Thoracic aorta (tissue), 2 donors: ENCODE results near the gene THAP5. TPM values are rescaled to one million over a fixed set of nuclear protein-coding genes. Genes with fewer than 3 reads are reported as not detected.
"Not testable (repeated sequence)": the region's sequence is repeated elsewhere in the genome, so short reads cannot be mapped to it uniquely, and the experiment has no call there.

ENCODE experiments used
- ATAC-seq: fragments of 150-250 bp; one replicate; pipeline ENCODE4 v1.8.0; 2017; ENCODE audit warnings: low read depth; ENCODE audit not compliant: insufficient number of reproducible peaks, low FRiP score
- DNase-seq: peaks from one replicate; pipeline ENCODE4 v3.0.0-alpha.2; 2020; ENCODE audit warnings: low spot score
- H3K27ac ChIP-seq, 2 donors: fragments of 200-600 bp; sonication (generic); 1 replicate in 1 of 2; 2 replicates in 1 of 2; pipeline ENCODE4 v1.5.1; 2016; ENCODE audit warnings: mild to moderate bottlenecking in 2 of 2, moderate library complexity in 2 of 2
- H3K27me3 ChIP-seq: fragments of 200-600 bp; sonication (generic); replicated peaks from 2 replicates; pipeline ENCODE4 v1.6.0; 2016; ENCODE audit warnings: mild to moderate bottlenecking; ENCODE audit not compliant: insufficient read depth
- H3K36me3 ChIP-seq: fragments of 200-600 bp; sonication (generic); one replicate; pipeline ENCODE4 v1.5.1; 2016
- H3K4me1 ChIP-seq, 2 donors: fragments of 200-600 bp; sonication (generic); 1 replicate in 1 of 2; 2 replicates in 1 of 2; pipeline versions ENCODE4 v1.5.1 to v1.6.0; 2016; ENCODE audit warnings: low read depth in 2 of 2, mild to moderate bottlenecking in 1 of 2; ENCODE audit not compliant: control insufficient read depth in 1 of 2
- H3K4me3 ChIP-seq: fragments of 200-600 bp; sonication (generic); 2 replicates; pipeline ENCODE4 v1.5.1; 2016; ENCODE audit warnings: mild to moderate bottlenecking
- H3K9me3 ChIP-seq: fragments of 200-600 bp; sonication (generic); 2 replicates; pipeline ENCODE4 v1.5.1; 2016
- CTCF ChIP-seq: fragments of 200-600 bp; sonication (generic); IDR thresholded peaks from one replicate; pipeline ENCODE4 v1.5.1; 2019; ENCODE audit warnings: antibody characterized with exemption
- total RNA-seq, 2 donors: library from RNA; depleted of rRNA; stranded (reverse); fragments of >200 nt; gene quantifications; one replicate each; pipeline versions ENCODE4 v1.1.0 to v1.2.3, GENCODE V29; 2016

The THAP5 gene
- total RNA-seq, 2 donors from 2014 or later = 17.7 to 40.8 TPM

- no peaks in the 10 kb centered on the region for H3K36me3 ChIP-seq
- H3K27ac ChIP-seq = no peak overlapping the region
- H3K4me3 ChIP-seq = no peak overlapping the region
- H3K9me3 ChIP-seq = no peaks in the 10 kb centered on the region
- H3K27me3 ChIP-seq = no peaks in the 10 kb centered on the region
- H3K4me1 ChIP-seq = no peaks in the 10 kb centered on the region
- no peak for DNase-seq
- no peak for TF ChIP-seq CTCF
- no peak for ATAC-seq
These were observed 28.0 kb downstream of the THAP5 start for GRCh38 chr7:108541478-108541877.

DNA sequence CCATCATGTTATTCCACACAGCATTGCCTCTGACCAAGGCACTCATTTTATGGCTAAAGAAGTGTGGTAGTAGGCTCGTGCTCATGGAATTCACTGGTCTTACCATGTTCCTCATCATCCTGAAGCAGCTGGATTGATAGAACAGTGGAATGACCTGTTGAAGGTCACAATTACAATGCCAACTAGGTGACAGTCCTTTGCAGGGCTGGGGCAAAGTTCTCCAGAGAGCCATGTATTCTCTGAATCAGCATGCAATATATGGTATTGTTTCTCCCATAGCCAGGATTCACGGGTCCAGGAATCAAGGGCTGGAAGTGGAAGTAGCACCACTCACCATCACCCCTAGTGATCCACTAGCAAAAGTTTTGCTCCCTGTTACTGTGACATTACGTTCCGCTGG, 30.8 kb downstream of the THAP5 start:
- not testable (repeated sequence) for H3K4me3 ChIP-seq, H3K27ac ChIP-seq, H3K27me3 ChIP-seq, H3K4me1 ChIP-seq, H3K36me3 ChIP-seq, DNase-seq, ATAC-seq, H3K9me3 ChIP-seq

DNA sequence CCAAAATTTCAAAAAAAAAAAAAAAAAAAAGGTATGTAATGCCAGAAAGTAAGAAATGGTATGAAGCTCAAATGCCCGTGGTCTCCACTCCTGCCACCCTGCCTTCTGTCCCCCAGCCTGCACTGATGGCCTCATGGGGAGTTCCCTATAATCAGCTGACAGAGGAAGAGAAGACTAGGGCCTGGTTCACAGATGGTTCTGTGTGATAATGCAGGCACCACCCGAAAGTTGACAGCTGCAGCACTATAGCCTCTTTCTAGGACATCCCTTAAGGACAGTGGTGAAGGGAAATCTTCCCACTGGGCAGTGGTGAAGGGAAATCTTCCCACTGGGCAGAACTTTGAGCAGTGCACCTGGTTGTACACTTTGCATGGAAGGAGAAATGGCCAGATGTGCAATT, 31.3 kb downstream of the THAP5 start:
- not testable (repeated sequence) for H3K27ac ChIP-seq, H3K9me3 ChIP-seq, H3K27me3 ChIP-seq, ATAC-seq, H3K36me3 ChIP-seq, H3K4me1 ChIP-seq, DNase-seq, H3K4me3 ChIP-seq

DNA sequence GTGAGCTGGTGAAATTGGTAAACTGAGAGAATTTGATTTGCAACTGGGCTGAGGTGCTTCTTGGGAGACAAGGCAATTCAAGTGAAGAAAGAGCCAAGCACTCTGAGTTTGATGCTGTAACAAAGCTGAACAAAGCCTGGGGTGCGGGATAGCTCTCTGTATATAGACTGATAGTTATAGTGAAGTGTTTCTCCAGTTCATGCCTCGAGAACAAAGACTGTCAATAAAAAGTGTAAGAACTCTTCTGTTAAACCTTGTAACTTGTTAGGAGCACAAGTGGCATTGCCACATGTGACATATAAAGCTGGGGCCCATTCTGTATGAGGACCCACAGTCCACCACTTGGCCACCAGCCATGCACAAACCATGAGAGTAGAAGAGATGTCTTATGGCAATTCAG, 32.3 kb downstream of the THAP5 start:
- Histone ChIP-seq H3K27me3 (no peaks in the 10 kb centered on the region), H3K4me1 (no peaks in the 10 kb centered on the region), H3K36me3 (no peaks in the 10 kb centered on the region), H3K4me3 (no peak overlapping the region), H3K27ac (no peak overlapping the region), H3K9me3 (no peaks in the 10 kb centered on the region)
- DNase-seq (no peak), ATAC-seq (no peak)
- TF ChIP-seq CTCF = no peak

DNA sequence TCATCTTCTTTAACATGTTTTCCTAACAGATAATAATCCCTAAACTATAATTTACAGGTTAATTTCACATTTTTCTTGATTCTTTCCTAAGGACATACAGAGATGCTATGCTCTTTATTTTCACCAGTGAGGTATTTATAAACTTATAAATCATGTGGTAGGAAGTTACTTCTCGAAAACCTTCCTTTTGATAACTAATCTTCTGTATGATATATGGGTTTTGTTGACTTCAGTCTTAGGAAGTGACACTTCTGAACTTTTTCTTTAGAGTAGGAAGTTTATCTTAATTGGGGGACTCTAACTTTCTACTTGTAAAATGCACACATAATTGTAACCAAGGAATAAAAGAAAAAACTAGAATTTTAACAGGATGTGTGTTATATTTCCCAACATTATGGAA, 33.8 kb downstream of the THAP5 start:
- DNase-seq (no peak), ATAC-seq (no peak)
- Histone ChIP-seq H3K4me3 (no peak overlapping the region), H3K9me3 (no peaks in the 10 kb centered on the region), H3K27ac (no peak overlapping the region), H3K4me1 (no peaks in the 10 kb centered on the region), H3K27me3 (no peaks in the 10 kb centered on the region), H3K36me3 (no peaks in the 10 kb centered on the region)
- no peak for TF ChIP-seq CTCF

GRCh38 chr7:108535257-108535656, 34.2 kb downstream of the THAP5 start:
- Histone ChIP-seq H3K4me3 (no peak overlapping the region), H3K36me3 (no peaks in the 10 kb centered on the region), H3K27ac (no peak overlapping the region), H3K4me1 (no peaks in the 10 kb centered on the region), H3K27me3 (no peaks in the 10 kb centered on the region), H3K9me3 (no peaks in the 10 kb centered on the region)
- DNase-seq (no peak), ATAC-seq (no peak)
- TF ChIP-seq CTCF = no peak
